Endothelial cell of umbilical vein (primary cell): Measurements from ENCODE around the gene ERCC1. TPM values are rescaled to one million over a fixed set of nuclear protein-coding genes. Genes with fewer than 3 reads are reported as not detected.

Experiments
- BruUV-seq: library from RNA; stranded (reverse); fragments of 400-500 nt; replicated peaks from 2 replicates; lab custom pipeline; 2021; lab: Mats Ljungman, UMichigan
- CTCF ChIA-PET: fragments of 300-600, 350-600 bp; sonication (Branson Sonifier 250); formaldehyde crosslinking; loops from one replicate; lab custom pipeline; 2021; ENCODE audit warnings: antibody characterized with exemption, inconsistent platforms; lab: Charles Lee
- POLR2A ChIA-PET: fragments of 300-600, 350-600 bp; sonication (Branson Sonifier 250); formaldehyde crosslinking; loops from one replicate; lab custom pipeline; 2021; ENCODE audit warnings: antibody characterized with exemption, inconsistent platforms; lab: Charles Lee
- DNase-seq: peaks from one replicate; pipeline ENCODE4 v3.0.0-alpha.2; 2011; ENCODE audit warnings: low read depth, low spot score
- FAIRE-seq: peaks from 2 replicates; lab custom pipeline; 2011; peaks lifted over from hg19 to GRCh38; lab: Jason Lieb, UNC
- H2AFZ ChIP-seq: 2 replicates; pipeline ENCODE4 v1.6.0; 2012; ENCODE audit warnings: low read depth, low read length, control low read depth, inconsistent platforms
- H3K27ac ChIP-seq: 2 replicates; pipeline ENCODE4 v1.5.1; 2011; ENCODE audit warnings: low read depth, mild to moderate bottlenecking, control low read depth, low read length, moderate library complexity; ENCODE audit not compliant: insufficient read depth
- H3K27me3 ChIP-seq, 2 experiments: 2 replicates each; pipeline versions ENCODE4 v1.6.0 to v1.6.1; 2011; ENCODE audit warnings: low read length in 2 of 2, mixed read lengths in 1 of 2; ENCODE audit not compliant: control insufficient read depth in 2 of 2, insufficient read depth in 2 of 2
- H3K36me3 ChIP-seq, 2 experiments: 2 replicates in 1 of 2; 3 replicates in 1 of 2; pipeline ENCODE4 v1.5.1; 2011; ENCODE audit warnings: low read length in 2 of 2, mild to moderate bottlenecking in 1 of 2, moderate library complexity in 1 of 2; ENCODE audit not compliant: control insufficient read depth in 2 of 2, insufficient read depth in 2 of 2; ENCODE audit errors: extremely low read depth in 1 of 2
- H3K4me1 ChIP-seq: 3 replicates; pipeline ENCODE4 v1.5.1; 2011; ENCODE audit warnings: mild to moderate bottlenecking, low read length; ENCODE audit not compliant: control insufficient read depth, insufficient read depth; ENCODE audit errors: extremely low read depth
- H3K4me2 ChIP-seq: 2 replicates; pipeline ENCODE4 v1.6.1; 2011; ENCODE audit warnings: low read length, control low read depth, mixed read lengths; ENCODE audit not compliant: insufficient read depth
- H3K4me3 ChIP-seq, 3 experiments: fragments of 200-600 bp in 1 of 3; sonication (generic), shearing (Covaris generic) in 1 of 3; replicated peaks in 1 of 3; 2 replicates each; pipeline ENCODE4 v1.5.1; 2011 to 2016; ENCODE audit warnings: control low read depth in 3 of 3, low read length in 3 of 3, mild to moderate bottlenecking in 2 of 3, inconsistent platforms in 1 of 3, low read depth in 1 of 3, moderate library complexity in 1 of 3; ENCODE audit not compliant: insufficient read depth in 1 of 3
- H3K79me2 ChIP-seq: 2 replicates; pipeline ENCODE4 v1.6.0; 2012; ENCODE audit warnings: low read length, inconsistent platforms; ENCODE audit not compliant: control insufficient read depth, insufficient read depth
- H3K9ac ChIP-seq: replicated peaks from 2 replicates; pipeline ENCODE3; 2011; ENCODE audit warnings: low read length, control low read depth; ENCODE audit not compliant: insufficient read depth; ENCODE audit errors: extremely low read depth
- H3K9me1 ChIP-seq: replicated peaks from 3 replicates; pipeline ENCODE4 v1.6.0; 2011; ENCODE audit warnings: mild to moderate bottlenecking, low read length; ENCODE audit not compliant: control insufficient read depth, insufficient read depth; ENCODE audit errors: extremely low read depth
- H3K9me3 ChIP-seq: replicated peaks from 2 replicates; pipeline ENCODE4 v1.5.1; 2012; ENCODE audit warnings: low read length, inconsistent platforms; ENCODE audit not compliant: control insufficient read depth, insufficient read depth
- H4K20me1 ChIP-seq: replicated peaks from 2 replicates; pipeline ENCODE3; 2011; ENCODE audit warnings: mild to moderate bottlenecking, low read length; ENCODE audit not compliant: control insufficient read depth, insufficient read depth; ENCODE audit errors: extremely low read depth
- EZH2 ChIP-seq: IDR thresholded peaks from 2 replicates; pipeline ENCODE4 v1.6.1; 2012; ENCODE audit warnings: borderline replicate concordance, low read depth, mild to moderate bottlenecking, moderate library complexity, low read length, inconsistent platforms; ENCODE audit not compliant: severe bottlenecking
- FOS ChIP-seq: IDR thresholded peaks from 2 replicates; pipeline ENCODE4 v1.6.1; 2011; ENCODE audit warnings: mild to moderate bottlenecking, low read length, moderate library complexity, borderline replicate concordance; ENCODE audit not compliant: insufficient read depth
- GATA2 ChIP-seq: IDR thresholded peaks from 2 replicates; pipeline ENCODE4 v1.7.0; 2011; ENCODE audit warnings: low read depth, mild to moderate bottlenecking, moderate library complexity, mixed read lengths, low read length; ENCODE audit not compliant: insufficient read length, insufficient read depth
- JUN ChIP-seq: IDR thresholded peaks from 2 replicates; pipeline ENCODE4 v1.6.1; 2011; ENCODE audit warnings: borderline replicate concordance, low read depth; ENCODE audit not compliant: insufficient read length, insufficient read depth
- MYC ChIP-seq: IDR thresholded peaks from one replicate; pipeline ENCODE4 v1.6.1; 2011; ENCODE audit warnings: mild to moderate bottlenecking, low read depth, low read length
- POLR2A ChIP-seq: IDR thresholded peaks from 2 replicates; pipeline ENCODE4 v1.6.1; 2012; ENCODE audit warnings: low read depth, mild to moderate bottlenecking, control low read depth, low read length
- POLR2AphosphoS5 ChIP-seq: IDR thresholded peaks from 2 replicates; pipeline ENCODE4 v1.6.1; 2012; ENCODE audit warnings: low read depth, mild to moderate bottlenecking, control low read depth, low read length, moderate library complexity; ENCODE audit not compliant: insufficient read depth
- dilution Hi-C: fragments of 300-500 bp; cut with MboI; formaldehyde crosslinking; loops from one replicate; pipeline ENCODE4 v1.15.0; 2019; ENCODE audit warnings: low sequenced_read_pairs; ENCODE audit not compliant: extremely low pct_ligation_motif_present
- intact Hi-C: fragments of 100-400 bp; cut with micrococcal nuclease; formaldehyde crosslinking; loops from one replicate; pipeline ENCODE4 v1.10.0; 2022
- polyA plus RNA-seq, 4 experiments: library from polyadenylated mRNA; depleted of rRNA in 3 of 4; stranded (reverse) in 3 of 4; unstranded in 1 of 4; fragments of >200 nt; gene quantifications; 2 replicates each; pipeline versions ENCODE4 v1.2.1 to v1.2.3, GENCODE V29; 2011 to 2012; ENCODE audit warnings: missing spikeins in 1 of 4
- total RNA-seq: library from RNA; stranded (reverse); gene quantifications from 2 replicates; pipeline ENCODE4 v1.2.3, GENCODE V29; 2021
- TF ChIP-seq, protein P1 (sequence below): IDR thresholded peaks from 2 replicates; pipeline ENCODE4 v1.6.1; 2011; ENCODE audit not compliant: insufficient read depth, insufficient read length
- TF ChIP-seq, protein P2 (sequence below), 2 donors: IDR thresholded peaks; 1 replicate in 1 of 2; 2 replicates in 1 of 2; pipeline ENCODE4 v1.5.1; 2011; ENCODE audit warnings: low read length in 2 of 2, mild to moderate bottlenecking in 2 of 2, moderate library complexity in 2 of 2, control low read depth in 1 of 2, inconsistent platforms in 1 of 2, low read depth in 1 of 2; ENCODE audit not compliant: insufficient read depth in 1 of 2; ENCODE audit errors: extremely low read depth in 1 of 2

ERCC1 gene
- total and polyA plus RNA-seq, 2 donors (not counting 3 experiments of a cell fraction or from before 2014, with no cell fraction given), result 81.8 to 126 TPM

GRCh38 chr19:45368737-45369340 lies 54.9 kb downstream of the ERCC1 start:
- no peak overlapping the region for H3K27ac ChIP-seq
- peaks cover 0 to 3% of the 10 kb centered on the region in 2 experiments for H3K36me3 ChIP-seq
- ChIA-PET CTCF (interaction anchor here (1.0 to 1.6 kb wide), 2 partner anchors 21 to 34 kb away, joined by 4 to 8 read pairs; no protein-coding TSS in a partner anchor), POLR2A (no interaction called here)
- H3K9me1 ChIP-seq, result no peaks in the 10 kb centered on the region
- dilution Hi-C loops, result no loop called here
- H3K9ac ChIP-seq, result no peak overlapping the region
- no peak overlapping the region for H2AFZ ChIP-seq
- intact Hi-C loops, result no loop called here
- no peaks in the 10 kb centered on the region for H4K20me1 ChIP-seq
- peak overlapping the region in 1 of 3 experiments; percentile 14 for H3K4me3 ChIP-seq
- H3K27me3 ChIP-seq, result no peaks in the 10 kb centered on the region
- H3K79me2 ChIP-seq, result peaks cover 18% of the 10 kb centered on the region
- no TSS peak for BruUV-seq
- peaks cover 5% of the 10 kb centered on the region for H3K4me1 ChIP-seq
- DNase-seq (no peak), FAIRE-seq (no peak)
- H3K4me2 ChIP-seq, result peak overlapping the region; percentile 25
- H3K9me3 ChIP-seq, result no peaks in the 10 kb centered on the region
- TF ChIP-seq, protein P1, sequence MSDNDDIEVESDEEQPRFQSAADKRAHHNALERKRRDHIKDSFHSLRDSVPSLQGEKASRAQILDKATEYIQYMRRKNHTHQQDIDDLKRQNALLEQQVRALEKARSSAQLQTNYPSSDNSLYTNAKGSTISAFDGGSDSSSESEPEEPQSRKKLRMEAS, result no peak
- no peak for TF ChIP-seq JUN
- TF ChIP-seq GATA2, result no peak
- no peak for TF ChIP-seq POLR2A
- no peak for TF ChIP-seq EZH2
- TF ChIP-seq POLR2AphosphoS5, result no peak
- TF ChIP-seq, protein P2, sequence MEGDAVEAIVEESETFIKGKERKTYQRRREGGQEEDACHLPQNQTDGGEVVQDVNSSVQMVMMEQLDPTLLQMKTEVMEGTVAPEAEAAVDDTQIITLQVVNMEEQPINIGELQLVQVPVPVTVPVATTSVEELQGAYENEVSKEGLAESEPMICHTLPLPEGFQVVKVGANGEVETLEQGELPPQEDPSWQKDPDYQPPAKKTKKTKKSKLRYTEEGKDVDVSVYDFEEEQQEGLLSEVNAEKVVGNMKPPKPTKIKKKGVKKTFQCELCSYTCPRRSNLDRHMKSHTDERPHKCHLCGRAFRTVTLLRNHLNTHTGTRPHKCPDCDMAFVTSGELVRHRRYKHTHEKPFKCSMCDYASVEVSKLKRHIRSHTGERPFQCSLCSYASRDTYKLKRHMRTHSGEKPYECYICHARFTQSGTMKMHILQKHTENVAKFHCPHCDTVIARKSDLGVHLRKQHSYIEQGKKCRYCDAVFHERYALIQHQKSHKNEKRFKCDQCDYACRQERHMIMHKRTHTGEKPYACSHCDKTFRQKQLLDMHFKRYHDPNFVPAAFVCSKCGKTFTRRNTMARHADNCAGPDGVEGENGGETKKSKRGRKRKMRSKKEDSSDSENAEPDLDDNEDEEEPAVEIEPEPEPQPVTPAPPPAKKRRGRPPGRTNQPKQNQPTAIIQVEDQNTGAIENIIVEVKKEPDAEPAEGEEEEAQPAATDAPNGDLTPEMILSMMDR (IDR thresholded peaks at IDR 0.05; ENCODE audit: extremely low read depth in 1 of 2, insufficient read depth in 1 of 2, low read depth in 1 of 2, low read length in 2 of 2), result no peak
- no peak for TF ChIP-seq FOS
- no peak for TF ChIP-seq MYC
